NCI-H446 treated with DMSO at 0.1 percent for 48 hours (cell line): ENCODE data around the gene THSD8.

Source experiments
- DNase-seq: peaks from one replicate; lab custom pipeline; 2025; lab: John Stamatoyannopoulos, UW

THSD8 gene

DNA sequence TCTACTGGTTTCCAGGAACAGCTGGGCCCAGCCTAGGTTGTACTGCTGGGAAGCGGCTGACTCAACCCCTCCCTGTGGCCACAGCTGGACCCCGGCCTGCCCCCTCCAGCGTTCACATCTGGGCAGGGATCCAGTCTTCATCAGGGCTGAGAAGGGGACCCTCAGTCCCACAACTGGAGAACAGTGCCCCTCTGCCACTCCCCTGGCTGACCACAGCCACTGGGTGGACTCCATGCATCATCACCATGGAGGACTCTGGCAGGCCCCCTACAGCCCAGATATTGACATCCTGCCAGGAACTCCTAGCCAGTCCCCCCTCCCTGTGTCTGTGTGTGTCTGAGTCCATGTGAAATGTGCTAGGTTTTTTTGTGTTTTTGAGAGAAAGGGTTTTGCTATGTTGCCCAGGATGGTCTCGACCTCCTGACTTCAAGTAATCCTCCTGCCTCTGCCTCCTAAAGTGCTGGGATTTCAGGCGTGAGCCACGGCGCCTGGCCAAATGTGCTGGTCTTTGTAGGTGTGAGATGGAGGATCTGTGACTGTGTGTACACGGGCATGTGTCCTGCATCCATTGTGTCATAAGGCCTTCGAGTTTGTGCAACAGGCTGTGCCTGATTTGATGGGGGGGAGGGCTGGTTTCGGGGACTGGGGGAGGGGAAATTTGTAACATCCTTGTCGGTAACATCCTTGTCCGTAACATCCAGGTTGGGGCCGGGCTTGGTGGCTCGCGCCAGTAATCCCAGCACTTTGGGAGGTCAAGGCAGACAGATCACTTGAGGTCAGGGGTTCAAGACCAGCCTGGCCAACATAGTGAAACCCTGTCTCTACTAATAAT is 22.5 kb upstream of the THSD8 start:
- DNase-seq: peak; percentile 30

DNA sequence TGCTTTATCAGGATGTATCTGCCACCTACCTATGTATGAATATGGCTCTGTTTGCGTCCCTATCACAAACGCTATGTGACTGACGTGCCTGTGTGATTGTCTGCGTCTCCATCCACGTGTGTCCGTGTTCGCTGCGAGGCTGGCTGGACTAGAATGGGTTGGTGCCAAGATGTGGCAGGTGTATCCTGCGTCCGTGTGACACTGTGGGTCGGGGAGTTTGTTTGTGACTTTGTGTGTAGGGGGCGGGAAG is 19.8 kb upstream of the THSD8 start:
- DNase-seq: no peak

DNA sequence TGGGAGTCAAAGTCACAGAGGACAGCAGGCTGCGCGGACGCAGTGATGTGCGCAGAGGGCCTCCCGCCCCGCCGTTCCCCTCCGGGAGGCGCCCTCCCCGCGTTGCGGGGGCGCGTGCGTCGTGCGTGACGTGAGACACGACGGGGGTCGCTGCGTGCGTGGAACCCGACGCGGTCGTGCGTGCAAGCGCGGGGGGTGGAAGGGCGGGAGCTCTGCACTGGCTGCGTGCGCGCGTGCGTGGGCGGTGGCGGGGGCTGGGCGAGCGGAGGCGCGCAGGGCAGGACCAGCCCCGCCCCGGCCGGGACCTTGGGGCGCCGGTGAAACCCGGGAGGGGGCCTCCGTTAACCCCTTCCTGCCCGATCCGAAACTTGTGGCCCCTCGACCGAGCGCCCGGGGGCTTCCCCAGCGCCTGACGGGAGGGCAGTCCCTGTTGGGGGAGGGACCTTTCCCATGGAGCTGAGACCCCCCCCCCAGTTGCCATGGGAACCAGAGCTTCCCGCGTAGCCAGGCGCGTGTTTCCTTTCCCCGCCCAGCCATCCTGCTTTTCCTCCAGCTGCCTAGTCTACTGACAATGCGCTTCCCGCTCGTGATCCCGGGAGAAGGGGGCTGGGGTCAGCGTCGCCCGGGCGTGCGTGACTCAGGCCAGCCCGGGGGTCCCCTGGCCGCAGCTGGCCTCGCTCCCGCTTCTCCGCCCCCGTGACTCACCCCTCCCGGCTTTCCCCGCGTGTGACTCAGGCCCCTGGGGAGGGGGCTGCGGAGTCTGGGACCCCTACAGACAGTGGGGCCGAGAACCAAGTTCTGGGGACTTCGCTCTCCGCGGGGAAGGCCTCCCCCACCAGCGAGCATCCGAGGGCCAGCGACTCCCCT is 19.2 kb upstream of the THSD8 start:
- no peak for DNase-seq

DNA sequence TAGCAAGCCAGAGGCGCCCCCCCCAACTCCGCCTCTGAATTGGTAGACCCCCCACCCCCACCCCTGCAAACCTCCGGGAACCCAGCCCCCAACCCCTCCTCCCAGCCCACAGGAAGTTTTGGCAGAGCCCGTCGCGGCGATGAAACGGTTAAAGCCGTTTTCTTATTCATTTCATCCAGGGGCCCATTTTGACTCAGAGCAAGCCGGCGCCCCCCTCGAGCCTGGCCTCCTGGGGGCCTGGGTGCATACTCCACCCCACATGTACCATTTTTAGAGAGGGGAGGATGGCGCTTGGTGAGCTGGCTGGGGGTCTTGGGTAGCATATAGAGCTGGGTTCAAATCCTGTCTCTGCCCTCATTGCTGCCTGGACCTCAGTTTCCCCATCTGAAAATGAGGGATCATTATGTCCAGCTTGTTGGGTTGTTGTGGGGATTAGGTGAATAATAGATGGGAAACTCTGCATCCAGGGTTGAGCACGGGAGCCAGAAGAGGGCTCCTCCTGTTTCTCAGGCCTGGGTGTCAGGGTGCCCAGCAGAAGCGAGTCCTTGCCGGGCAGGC is 18.5 kb upstream of the THSD8 start:
- no peak for DNase-seq

DNA sequence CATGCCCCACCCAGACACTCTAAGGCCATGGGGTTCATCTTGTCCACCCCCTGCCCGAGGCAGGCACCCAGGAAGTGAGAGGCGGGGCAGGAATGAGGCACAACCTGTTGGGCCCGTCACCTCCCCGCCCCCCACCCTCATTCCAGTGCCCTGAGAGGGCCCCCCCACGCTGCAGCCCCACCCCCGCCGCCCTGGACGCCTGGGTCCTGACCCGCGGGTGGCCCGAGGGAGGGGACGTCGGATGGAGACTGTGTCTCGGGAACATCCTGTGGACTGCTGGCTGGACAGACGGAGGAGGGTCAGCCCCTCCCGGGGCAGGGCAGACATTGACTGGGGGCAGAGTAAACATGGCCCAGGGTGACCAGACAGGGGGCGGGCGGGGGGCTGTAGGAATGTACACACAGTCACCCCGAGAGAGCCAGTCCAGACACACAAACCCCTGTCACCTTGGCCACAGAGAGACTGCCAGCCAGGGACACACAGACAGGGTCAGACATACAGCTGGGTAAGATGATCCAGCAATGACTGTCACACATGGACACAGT is 17.9 kb upstream of the THSD8 start:
- DNase-seq: no peak

DNA sequence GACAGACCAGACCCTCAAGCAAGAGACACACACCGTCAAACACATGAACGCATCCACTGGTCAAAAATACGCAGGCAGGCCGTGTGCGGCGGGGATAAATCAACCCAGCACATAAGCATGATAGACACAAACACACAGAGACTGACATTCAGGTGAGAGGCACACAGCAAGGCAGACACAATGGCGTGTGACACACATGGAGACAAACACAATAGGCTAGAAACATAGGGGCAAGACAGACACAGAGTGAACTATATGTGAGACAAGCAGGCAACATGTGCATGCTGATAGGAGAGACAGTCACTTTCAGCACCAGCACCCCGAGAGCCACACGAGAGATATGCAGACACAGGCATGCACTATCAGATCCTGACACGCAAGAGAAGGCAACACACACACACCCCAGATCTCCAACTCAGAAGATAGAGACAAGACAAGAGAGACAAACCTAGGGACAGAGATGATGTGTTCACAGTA is 17.4 kb upstream of the THSD8 start:
- no peak for DNase-seq

DNA sequence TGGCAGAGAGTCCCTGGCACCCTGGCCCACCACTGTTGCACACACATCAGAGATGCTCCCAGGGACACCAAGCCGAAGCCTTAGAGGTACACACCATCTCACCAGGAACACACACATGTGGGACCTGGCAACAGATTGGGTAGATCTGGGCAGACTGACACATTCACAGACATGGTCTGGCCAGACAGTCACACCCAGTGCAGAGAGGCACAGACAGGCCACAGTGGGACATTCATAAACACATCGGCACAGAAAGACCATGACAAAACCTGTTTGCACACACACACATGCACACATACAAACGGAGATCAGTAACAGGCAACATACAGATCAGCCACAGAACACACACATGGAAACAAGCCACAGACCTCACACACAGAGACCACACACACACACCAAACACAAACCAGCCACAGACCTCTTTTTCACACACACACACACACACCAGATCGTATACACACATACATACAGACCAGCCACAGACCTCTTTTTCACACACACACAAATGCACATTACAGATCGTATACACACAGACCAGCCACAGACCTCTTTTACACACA is 16.9 kb upstream of the THSD8 start:
- DNase-seq: no peak

DNA sequence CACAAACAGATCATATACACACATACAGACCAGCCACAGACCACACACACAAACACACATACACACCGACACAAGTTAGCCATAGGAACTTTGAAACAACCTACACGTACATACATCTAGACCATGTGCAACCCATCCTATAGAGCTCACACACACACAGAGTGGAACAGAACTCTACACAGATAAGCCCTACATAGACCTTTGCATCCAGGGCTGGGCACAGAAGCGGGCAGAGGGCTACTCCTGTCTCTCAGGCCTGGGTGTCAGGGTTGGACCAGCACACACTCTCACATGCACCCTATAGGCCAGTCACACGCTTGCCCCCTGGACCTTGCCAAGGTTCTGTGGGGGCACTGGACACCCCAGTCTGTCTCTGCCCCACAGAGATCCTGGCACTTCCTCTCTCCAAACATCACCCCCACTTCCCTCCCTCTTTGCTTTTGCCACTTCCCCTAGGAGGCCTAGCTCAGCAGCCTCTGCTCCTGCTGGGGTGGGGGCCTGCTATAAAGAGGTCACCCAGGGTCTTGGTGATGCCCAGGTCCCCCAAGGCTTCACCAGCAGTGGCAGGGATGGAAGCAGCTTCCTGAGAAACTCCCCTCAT is 16.3 kb upstream of the THSD8 start:
- no peak for DNase-seq

DNA sequence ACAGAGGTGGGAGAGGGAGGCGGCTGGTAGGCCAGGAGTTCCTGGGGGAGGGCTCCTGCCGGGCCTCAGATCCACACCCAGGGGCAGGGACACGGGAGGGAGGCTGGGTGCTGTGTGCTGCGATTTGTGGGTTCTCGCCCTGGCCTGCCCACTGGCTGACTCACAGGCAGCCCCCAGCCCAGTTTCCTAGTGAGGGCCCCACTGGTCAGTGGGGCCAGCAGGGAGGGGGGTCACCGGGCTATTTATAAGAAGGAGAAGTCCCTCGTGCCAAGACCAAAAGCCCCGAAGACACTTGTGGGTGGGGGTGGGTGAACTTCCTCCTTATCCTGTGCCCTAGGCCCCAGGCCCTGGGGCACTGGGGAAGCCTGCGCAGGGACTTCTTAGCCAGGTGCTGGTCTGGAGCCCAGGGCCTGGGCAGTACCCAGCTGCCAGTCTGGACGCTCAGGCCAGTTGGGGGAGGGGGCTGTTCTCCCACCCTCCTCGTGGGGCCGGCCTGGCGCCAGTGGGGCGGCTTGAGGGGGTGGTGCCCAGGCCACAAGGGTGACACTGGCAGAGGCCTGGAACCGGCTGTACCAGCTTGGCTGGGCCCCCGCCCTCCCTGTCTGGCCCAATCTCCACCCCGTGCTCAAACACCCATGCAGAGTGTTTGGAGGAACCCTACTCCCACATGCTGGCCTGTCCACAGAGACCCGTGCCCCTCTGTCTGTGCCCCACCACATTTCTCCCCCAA is 15.6 kb upstream of the THSD8 start:
- no peak for DNase-seq

DNA sequence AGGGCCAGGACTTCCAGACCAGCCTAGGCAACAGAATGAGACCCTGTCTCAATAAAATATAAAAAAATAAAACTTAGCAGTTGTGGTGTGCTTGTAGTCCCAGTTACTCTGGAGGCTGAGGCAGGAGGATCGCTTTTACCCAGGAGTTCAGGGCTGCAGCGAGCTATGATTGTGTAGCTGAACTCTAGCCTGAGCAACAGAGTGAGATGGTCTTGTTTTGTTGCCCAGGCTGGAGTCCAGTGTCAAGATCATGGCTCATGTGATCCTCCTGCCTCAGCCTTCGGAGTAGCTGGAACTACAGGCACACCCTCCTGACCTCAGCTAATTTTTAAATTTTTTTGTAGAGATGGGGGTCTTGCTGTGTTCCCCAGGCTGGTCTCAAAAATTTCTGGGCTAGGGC is 14.9 kb upstream of the THSD8 start:
- no peak for DNase-seq

DNA sequence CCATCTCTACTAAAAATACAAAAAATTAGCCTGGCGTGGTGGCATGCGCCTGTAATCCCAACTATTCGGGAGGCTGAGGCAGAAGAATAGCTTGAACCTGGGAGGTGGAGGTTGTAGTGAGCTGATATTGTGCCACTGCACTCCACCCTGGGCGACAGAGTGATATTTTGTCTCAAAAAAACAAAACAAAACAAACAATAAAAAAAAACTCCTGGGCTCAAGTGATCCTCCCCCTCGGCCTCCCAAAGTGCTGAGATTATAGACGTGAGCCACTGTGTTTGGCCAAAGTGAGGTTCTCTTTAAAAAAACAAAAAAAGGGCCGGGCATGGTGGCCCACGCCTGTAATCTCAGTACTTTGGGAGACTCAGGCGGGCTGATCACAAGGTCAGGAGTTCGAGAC is 14.4 kb upstream of the THSD8 start:
- DNase-seq: no peak

DNA sequence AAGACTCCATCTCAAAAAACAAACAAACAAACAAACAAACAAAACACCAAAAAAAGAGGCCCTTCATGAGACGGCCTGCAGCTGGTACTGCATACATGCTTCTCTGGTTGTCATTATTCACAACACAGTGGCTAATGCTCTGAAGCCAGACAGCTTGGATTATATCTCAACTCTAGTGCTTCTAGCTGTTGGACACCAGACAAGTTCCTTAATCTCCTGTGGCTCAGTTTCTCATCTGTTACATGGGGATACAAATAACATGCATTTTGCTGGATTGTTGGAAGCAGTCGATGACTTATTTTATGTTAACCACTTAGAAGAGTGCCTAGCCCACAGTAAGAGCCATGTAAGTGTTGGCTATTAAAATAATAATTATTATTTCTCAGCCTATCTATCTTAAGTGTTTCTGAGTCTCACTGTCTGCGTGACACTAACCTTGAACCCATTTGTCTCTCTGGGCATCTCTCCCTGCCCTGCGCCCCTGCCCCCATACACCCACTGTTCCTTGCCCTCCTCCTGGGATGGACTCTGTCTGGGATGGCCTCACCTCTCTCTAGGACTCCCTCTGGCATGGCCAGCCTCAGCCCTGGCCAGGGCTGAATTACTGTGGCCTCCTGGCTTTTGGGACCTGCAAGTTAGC is 13.7 kb upstream of the THSD8 start:
- peak; percentile 9 for DNase-seq

DNA sequence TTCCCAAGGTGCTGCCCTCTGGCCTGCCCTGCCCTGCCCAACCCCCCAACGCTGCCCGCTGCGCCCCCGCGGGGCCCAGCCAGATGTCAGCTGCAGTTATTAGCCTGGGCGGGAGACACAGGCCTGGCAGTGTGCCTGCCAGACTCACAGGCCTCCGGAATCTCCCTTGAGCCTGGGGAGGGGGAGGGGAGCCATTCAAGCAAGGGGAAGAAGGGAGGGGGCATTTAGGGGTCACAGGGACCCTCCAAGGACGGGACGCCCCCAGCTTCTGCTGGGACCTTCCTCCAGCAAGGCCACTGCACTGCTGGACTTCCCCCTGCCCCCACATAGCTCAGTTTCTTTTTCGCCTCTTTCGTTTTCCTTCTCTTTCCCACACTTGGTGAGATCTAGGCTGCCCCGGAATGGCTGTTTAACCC is 13.2 kb upstream of the THSD8 start:
- DNase-seq: no peak

DNA sequence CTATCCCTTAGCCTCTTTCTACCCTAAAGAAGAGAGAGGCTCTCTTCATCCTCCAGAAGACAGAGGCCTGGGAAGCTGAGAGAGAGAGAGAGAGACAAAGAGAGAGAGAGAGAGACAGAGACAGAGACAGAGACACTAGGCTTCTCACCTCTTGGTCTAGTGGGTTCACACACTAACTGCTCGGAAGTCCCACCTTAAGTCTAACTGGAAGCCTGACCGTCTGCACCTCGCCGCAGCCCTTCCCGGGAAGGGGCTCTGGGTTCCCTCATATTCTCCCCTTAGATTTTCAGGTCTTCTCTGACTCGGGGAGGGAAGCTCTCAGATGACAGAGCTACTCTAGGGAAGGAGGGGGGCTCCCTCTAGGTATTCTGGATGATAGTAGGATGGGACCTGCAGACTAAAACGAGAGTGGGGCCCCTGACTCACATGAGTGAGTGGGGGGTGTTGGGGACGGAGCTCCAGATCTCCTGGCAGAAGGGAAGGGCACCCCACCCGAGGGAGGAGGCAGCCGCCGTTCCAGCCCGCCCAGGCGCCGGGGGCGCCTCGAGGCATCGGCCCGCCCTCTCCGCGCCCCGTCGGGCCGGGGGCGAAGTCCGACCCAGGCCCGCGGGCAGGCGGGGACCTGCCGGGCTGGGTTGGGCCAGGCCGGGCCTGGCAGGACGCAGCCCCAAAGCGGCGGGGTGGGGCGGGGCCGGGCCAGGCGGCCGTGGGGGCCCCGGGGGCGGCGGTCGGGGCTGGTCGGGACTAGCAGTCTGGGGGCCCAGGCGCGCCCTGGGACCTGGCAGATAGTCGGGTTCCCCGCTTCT is 12.6 kb upstream of the THSD8 start:
- DNase-seq: no peak

DNA sequence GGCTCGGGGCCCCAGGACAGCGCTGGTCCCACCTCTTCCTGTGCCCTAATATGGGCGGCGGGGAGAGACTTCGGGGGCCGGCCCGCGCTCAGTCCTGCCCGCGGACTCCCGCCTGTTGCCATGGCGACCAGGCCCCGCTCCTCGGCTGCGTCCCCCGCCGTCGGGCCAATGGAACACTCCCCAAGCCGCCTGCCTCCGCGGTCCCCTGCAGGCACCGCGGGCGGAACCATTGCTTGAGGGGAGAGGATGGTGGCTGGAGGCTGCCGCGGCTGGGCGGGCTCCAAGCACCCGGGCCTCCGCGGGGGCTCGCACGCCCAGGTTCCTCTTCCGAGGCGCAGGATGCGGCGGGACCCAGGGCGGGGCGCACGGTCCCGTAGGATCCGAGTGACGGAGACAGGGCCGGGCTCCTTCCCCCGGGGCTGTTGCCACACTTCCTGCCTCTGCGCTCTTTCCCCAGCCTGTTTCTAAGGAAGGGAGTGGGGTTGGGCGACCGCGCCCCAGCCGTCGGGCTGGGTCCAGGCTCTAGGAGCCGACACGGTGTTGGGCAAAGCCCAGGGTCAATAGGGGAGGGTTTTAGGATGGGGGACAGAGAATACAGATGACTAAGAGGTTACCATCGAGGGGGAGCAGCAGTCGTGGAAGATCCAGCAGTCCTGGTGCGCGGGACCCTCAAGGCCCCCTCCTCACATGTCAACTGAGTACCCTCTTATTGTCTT is 11.8 kb upstream of the THSD8 start:
- no peak for DNase-seq

DNA sequence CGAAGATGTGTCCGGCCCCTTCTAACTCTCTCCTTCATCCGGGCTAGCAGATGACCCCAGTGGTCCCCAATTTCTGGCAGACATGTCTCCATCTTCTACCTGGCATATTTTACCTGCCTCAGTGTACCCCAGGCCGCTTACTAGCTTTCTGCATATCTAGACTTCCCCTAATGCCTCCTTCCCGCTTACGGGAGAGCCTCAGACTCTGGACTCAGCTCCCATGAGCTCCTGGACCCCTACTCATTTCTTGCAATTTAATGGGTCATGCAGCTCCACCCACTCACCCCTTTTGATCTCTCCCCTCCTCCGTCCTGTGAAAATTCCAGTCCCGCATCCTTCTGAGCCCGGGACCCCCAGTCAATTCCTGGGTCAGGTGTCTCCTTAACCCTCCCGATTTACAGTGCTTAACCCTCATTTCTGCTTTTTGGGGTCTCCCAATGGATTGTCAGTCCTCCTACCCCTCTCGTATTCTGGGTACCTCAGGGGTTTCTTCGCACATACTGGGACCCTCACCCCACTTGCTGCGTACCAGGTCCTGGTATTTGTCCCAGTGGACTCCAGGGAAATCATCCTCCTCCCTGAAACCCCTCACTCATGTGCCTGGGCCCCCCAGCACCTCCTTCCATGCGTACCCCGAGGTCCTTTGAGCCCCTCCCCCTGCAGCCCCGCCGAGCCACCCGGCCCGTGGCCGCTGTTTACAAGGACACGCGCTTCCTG is 11.1 kb upstream of the THSD8 start:
- no peak for DNase-seq

DNA sequence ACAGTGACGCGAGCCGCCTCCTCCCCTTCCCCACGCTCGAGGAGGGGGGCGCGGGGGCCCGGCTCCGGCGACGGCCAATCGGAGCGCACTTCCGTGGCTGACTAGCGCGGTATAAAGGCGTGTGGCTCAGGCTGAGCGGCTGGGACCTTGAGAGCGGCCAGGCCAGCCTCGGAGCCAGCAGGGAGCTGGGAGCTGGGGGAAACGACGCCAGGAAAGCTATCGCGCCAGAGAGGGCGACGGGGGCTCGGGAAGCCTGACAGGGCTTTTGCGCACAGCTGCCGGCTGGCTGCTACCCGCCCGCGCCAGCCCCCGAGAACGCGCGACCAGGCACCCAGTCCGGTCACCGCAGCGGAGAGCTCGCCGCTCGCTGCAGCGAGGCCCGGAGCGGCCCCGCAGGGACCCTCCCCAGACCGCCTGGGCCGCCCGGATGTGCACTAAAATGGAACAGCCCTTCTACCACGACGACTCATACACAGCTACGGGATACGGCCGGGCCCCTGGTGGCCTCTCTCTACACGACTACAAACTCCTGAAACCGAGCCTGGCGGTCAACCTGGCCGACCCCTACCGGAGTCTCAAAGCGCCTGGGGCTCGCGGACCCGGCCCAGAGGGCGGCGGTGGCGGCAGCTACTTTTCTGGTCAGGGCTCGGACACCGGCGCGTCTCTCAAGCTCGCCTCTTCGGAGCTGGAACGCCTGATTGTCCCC is 10.4 kb upstream of the THSD8 start, which contains the start of gene JUNB:
Gene JUNB (plus strand): TSS at position 142 of the 706 bp plus-strand sequence. CDS start 286 bp downstream, at position 428.
- DNase-seq: peak; percentile 92
